Measurements from ENCODE around the gene LRRC4B.

- TF ChIP-seq CTCF (IDR thresholded peaks at IDR 0.05) (no peak), POLR2A (IDR thresholded peaks at IDR 0.05) (no peak)
Measured at GRCh38 chr19:50516964-50517703, 51.1 kb downstream of the LRRC4B start.
